ENCODE data around the gene KRT72.

The KRT72 gene

DNA sequence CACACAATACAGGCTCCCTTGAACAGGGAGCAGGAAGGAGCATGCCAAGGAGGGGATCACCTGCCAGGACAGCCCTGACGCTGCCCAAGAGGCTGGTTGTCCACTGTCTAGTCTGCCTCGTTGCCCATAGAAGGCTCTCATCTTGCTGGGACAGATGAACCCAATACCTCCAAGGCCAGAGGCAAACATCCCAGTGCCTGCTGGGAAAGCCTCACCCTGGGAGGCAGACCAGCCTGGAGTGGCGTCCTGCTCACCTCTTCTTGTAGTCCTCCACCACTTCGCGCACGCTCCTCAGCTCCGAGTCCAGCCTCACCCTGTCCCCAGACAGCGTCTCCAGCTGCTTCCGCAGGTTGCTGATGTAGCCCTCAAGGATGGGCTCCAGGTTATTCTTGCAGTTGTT lies 14.6 kb upstream of the KRT72 start:
- TF ChIP-seq, protein P1, sequence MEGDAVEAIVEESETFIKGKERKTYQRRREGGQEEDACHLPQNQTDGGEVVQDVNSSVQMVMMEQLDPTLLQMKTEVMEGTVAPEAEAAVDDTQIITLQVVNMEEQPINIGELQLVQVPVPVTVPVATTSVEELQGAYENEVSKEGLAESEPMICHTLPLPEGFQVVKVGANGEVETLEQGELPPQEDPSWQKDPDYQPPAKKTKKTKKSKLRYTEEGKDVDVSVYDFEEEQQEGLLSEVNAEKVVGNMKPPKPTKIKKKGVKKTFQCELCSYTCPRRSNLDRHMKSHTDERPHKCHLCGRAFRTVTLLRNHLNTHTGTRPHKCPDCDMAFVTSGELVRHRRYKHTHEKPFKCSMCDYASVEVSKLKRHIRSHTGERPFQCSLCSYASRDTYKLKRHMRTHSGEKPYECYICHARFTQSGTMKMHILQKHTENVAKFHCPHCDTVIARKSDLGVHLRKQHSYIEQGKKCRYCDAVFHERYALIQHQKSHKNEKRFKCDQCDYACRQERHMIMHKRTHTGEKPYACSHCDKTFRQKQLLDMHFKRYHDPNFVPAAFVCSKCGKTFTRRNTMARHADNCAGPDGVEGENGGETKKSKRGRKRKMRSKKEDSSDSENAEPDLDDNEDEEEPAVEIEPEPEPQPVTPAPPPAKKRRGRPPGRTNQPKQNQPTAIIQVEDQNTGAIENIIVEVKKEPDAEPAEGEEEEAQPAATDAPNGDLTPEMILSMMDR (IDR thresholded peaks at IDR 0.05; ENCODE audit: control insufficient read depth, extremely low read depth, insufficient read depth): no peak
- no peak overlapping the region for H3K4me3 ChIP-seq (ENCODE audit: low read depth, low read length)
- no peak for DNase-seq (ENCODE audit: low read depth)

DNA sequence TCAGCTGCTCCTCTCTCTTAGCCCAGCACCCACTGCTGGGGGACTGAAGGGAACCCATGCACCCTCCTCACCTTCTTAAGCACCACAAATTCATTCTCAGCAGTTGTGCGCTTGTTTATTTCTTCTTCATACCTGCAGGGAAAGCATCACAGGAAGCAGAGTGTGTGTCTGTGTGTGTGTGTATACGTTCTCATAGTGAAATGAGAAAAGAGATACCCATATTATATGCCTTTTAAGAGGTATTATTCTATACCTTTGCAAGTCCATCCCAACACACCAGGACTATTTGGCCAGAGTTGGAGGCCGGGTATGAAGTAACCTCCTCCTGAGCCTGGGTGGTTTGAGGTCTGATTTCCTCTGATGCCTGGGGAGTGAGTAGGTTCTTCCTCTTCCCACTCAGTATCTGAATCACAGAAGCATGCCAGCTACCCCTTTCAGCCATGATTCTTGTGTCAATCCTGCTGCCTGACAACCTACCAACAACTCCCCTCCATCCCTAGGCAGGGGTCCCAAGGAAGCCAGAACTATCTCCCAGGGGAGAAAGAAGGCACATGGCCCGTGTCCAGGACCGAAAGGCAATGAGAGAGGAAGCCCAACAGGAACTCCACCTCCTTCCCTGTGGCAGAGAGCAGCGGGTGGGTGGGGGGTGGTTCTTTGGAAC lies 14.1 kb upstream of the KRT72 start:
- TF ChIP-seq, protein P1 (IDR thresholded peaks at IDR 0.05; ENCODE audit: control insufficient read depth, extremely low read depth, insufficient read depth): no peak
- DNase-seq (ENCODE audit: low read depth): no peak

DNA sequence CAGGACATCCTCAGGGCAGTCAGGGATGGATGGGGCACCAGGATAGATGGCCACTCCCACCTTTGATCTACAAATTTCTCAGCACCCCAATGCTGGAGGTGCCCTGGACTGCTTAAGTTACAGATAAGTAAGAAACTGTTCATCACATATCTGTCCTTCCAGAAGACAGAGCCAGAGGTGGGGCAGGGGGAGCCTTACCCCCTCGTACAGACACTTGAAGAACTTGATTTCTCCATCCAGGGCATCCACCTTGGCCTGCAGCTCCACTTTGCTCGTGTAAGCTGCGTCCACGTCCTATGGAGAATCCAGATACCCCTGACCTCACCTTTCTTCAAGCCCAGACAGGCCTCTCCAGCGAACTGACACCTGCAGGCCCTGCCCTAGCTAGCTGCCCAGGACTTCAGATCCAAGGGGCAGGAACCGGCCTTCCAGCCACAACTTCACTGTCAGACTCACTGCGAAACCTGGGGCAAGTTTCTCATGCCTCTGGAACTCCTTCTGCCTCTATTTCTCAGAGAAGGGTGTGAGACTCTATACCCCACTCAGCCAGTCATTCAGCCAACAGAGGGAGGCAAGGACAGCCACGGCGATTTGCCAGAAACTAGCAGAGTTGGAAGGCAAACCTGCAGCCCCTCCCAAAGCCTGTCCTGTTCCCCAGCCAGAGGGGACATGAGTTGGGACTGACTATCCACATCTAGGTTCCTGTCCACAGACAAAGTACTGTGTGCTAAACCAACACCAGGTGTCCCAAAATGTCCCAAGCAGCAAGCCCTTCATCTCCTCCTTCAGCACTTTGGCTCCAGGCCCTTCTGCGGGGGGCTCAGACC lies 13.3 kb upstream of the KRT72 start:
- H3K4me3 ChIP-seq (ENCODE audit: low read depth, low read length): no peak overlapping the region
- TF ChIP-seq, protein P1 (IDR thresholded peaks at IDR 0.05; ENCODE audit: control insufficient read depth, extremely low read depth, insufficient read depth): no peak
- no peak for DNase-seq (ENCODE audit: low read depth)

More for the DNA sequence above, 14.1 kb upstream of the KRT72 start:
- no peak overlapping the region for H3K4me3 ChIP-seq (ENCODE audit: low read depth, low read length)

DNA sequence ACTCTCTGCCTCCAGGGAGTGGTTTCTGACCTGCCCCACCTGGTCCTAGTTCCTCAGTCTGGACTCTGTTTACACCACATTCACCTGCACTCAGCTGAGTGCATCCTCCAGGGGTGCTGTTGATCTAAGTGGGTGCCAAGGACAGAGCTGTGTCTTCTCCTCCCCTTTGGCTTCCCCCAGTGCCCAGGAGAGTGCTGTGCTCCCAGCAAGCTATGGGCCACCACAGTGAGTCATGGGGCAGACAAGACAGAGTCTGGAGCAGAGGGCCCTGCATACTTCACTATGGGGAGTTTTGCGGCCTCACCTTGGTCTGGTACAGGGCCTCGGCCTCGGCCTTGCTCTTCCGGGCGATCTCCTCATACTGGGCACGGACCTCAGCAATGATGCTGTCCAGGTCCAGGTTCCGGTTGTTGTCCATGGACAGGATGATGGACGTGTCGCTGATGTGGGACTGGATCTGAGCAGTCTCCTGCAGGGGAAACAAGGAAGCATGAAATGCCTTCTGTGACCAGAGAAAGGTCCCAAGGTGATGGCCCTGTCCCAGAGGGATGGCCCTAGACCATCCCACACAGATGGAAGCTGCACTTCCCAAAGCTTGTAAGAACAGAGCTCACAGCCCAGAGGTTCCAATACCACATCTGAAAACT lies 12.2 kb upstream of the KRT72 start:
- no peak for DNase-seq (ENCODE audit: low read depth)
- TF ChIP-seq, protein P1 (IDR thresholded peaks at IDR 0.05; ENCODE audit: control insufficient read depth, extremely low read depth, insufficient read depth): no peak
- no peak overlapping the region for H3K4me3 ChIP-seq (ENCODE audit: low read depth, low read length)

DNA sequence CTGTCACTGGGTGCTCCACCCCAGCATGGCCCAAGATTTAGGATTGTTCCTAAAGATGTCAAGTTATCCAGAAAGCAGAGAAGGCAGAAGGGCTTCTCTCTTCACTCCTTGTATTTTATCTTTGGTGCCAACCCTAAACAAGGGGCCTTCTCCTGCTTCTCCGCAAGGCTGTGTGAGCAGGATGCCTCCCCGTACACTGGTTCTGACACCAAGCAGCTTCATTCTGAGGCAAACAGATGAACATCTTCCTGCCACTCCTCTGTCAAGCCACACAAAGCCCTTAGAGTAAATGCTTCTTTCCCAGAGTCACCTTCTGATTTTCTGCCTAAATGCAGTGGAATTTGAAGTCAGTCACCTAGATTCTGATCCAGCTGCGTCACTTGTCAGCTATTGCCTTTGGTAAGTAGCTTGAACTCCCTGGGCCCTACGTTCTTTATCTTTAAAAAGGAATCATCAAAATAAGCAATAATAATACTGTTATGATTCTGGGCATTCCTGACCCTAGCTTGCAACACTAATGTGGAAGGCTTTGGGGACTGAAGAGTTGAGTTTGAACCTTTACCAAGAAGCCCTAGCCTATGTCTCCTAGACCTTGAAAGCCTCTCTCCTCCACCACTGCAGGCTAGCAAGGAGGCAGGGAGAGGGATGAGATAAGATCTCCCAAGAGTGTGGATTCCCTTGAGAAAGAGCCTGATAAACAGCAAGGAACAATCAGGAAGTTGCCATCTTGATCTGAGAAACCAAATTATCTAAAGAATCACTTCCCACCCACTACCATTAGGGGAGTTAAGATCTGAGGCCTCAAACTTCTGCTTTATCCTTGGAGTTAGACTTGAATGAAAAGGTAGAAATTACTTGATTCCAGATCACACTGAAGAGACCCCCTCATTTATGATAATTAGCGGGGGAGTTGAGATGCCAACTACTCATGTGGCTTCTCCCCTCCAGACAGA lies 11.4 kb upstream of the KRT72 start:
- TF ChIP-seq, protein P1 (IDR thresholded peaks at IDR 0.05; ENCODE audit: control insufficient read depth, extremely low read depth, insufficient read depth): no peak
- no peak for DNase-seq (ENCODE audit: low read depth)
- H3K4me3 ChIP-seq (ENCODE audit: low read depth, low read length): no peak overlapping the region

DNA sequence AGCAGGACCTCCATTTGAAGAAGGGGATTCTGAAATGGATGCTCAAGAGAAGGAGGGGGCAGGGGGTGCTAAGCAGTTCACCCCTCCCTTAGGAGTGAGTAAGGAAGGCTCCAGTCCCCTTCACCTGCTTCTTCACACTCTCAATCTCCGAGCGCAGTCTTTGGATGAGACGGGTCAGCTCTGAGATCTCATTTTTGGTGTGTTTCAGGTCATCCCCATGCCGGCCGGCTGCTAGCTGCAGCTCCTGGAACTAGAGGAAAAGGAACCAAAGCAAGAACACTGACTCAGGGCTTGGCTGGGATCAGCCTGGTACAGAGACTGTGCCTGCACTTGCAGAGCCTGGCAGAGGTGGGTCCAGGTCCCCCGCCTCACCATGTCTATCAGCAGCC lies 9.8 kb upstream of the KRT72 start:
- TF ChIP-seq, protein P1 (IDR thresholded peaks at IDR 0.05; ENCODE audit: control insufficient read depth, extremely low read depth, insufficient read depth): no peak
- H3K4me3 ChIP-seq (ENCODE audit: low read depth, low read length): no peak overlapping the region
- no peak for DNase-seq (ENCODE audit: low read depth)

Measured in LNCaP clone FGC (cell line).